Measurements from ENCODE around the gene S100A7. TPM values are rescaled to one million over a fixed set of nuclear protein-coding genes. Genes with fewer than 3 reads are reported as not detected.
A peak's percentile ranks its signal among the peaks of the same experiment; 100 is the strongest.

The S100A7 gene
- total and polyA plus RNA-seq, 9 of the 15 experiments (the other 6 are each of a cell fraction or from before 2014, with no cell fraction given): not detected

- no peak for TF ChIP-seq MBD1 (CRISPR knock-in tag; IDR thresholded peaks at IDR 0.05)
- TF ChIP-seq MCM5 (IDR thresholded peaks at IDR 0.05; ENCODE audit: low read depth): no peak
- TF ChIP-seq ATF7 (IDR thresholded peaks at IDR 0.05): no peak
- TF ChIP-seq MNT (conservative IDR thresholded peaks at IDR 0.05): peak; percentile 16 to 53; a peak in 1 of 4 replicates
- TF ChIP-seq CHD2 (IDR thresholded peaks at IDR 0.05; ENCODE audit: low read depth, low read length): no peak
- no peak for TF ChIP-seq ETV1 (tag; conservative IDR thresholded peaks at IDR 0.05; ENCODE audit: low read depth)
- TF ChIP-seq STAG1 (CRISPR knock-in tag; IDR thresholded peaks at IDR 0.05; ENCODE audit: borderline replicate concordance): peak; percentile 85
- no peak for TF ChIP-seq TCF7 (IDR thresholded peaks at IDR 0.05; ENCODE audit: borderline replicate concordance)
- no peak for TF ChIP-seq THRB (CRISPR knock-in tag; conservative IDR thresholded peaks at IDR 0.05)
- 0 out of 2 replicates have a peak, but pooled peaks have one; percentile 49 for TF ChIP-seq HNRNPL (IDR thresholded peaks at IDR 0.05; ENCODE audit: low read depth, low read length)
- no peak for TF ChIP-seq ZNF197 (CRISPR knock-in tag; IDR thresholded peaks at IDR 0.05; ENCODE audit: low read depth)
- TF ChIP-seq HDAC2 (IDR thresholded peaks at IDR 0.05): no peak
- TF ChIP-seq NFE2 (IDR thresholded peaks at IDR 0.05; ENCODE audit: low read depth): no peak
- TF ChIP-seq KAT2B (IDR thresholded peaks at IDR 0.05; ENCODE audit: low read depth, low read length): no peak
- TF ChIP-seq GTF3C2 (IDR thresholded peaks at IDR 0.05; ENCODE audit: borderline replicate concordance, extremely low read depth, insufficient read length): no peak
- TF ChIP-seq NR2C2 (CRISPR knock-in tag; IDR thresholded peaks at IDR 0.05): no peak
- TF ChIP-seq NR2C2 (tag; IDR thresholded peaks at IDR 0.05): no peak
- no peak for TF ChIP-seq NUFIP1 (IDR thresholded peaks at IDR 0.05; ENCODE audit: partially characterized antibody)
- no peak for TF ChIP-seq HOXB6 (CRISPR knock-in tag; IDR thresholded peaks at IDR 0.05; ENCODE audit: borderline replicate concordance)
- no peak for TF ChIP-seq SMARCC2 (IDR thresholded peaks at IDR 0.05; ENCODE audit: low read depth)
- no peak for TF ChIP-seq JUN (IDR thresholded peaks at IDR 0.05; ENCODE audit: borderline replicate concordance, low read depth, low read length)
- TF ChIP-seq JUN (CRISPR knock-in tag; IDR thresholded peaks at IDR 0.05; ENCODE audit: borderline replicate concordance): no peak
Observed at GRCh38 chr1:153509729-153510354, 49.4 kb upstream of the S100A7 start (continued).

All from K562 (cell line).